Upper lobe of left lung (tissue), 6 donors: ENCODE data around the gene SEC14L6. TPM values are rescaled to one million over a fixed set of nuclear protein-coding genes. Genes with fewer than 3 reads are reported as not detected.

Source experiments
- ATAC-seq, 2 donors: fragments of 200-7000 bp; cut with Tn5 transposase; one replicate each; pipeline ENCODE4 v1.9.1; 2022; ENCODE audit warnings: mild to moderate bottlenecking in 2 of 2, moderate library complexity in 2 of 2; ENCODE audit not compliant: low FRiP score in 2 of 2
- DNase-seq, 2 donors: peaks; one replicate each; pipeline ENCODE4 v3.0.0-alpha.2; 2019 to 2020
- H3K27ac ChIP-seq, 4 donors: fragments of 200-600 bp; sonication (generic); one replicate each; pipeline ENCODE4 v1.5.1; 2016 to 2019
- H3K27me3 ChIP-seq, 4 donors: fragments of 200-600 bp; sonication (generic); one replicate each; pipeline ENCODE4 v1.5.1; 2017 to 2019
- H3K36me3 ChIP-seq, 4 donors: fragments of 200-600 bp; sonication (generic); one replicate each; pipeline ENCODE4 v1.5.1; 2016 to 2019
- H3K4me1 ChIP-seq, 4 donors: fragments of 200-600 bp; sonication (generic); one replicate each; pipeline ENCODE4 v1.5.1; 2018 to 2019
- H3K4me3 ChIP-seq, 4 donors: fragments of 200-600 bp; sonication (generic); one replicate each; pipeline ENCODE4 v1.5.1; 2017 to 2019; ENCODE audit warnings: mild to moderate bottlenecking in 2 of 4, moderate library complexity in 1 of 4
- H3K9me3 ChIP-seq, 4 donors: fragments of 200-600 bp; sonication (generic); one replicate each; pipeline ENCODE4 v1.5.1; 2018 to 2019
- EP300 ChIP-seq, 4 donors: sonication (generic); formaldehyde crosslinking; IDR thresholded peaks; one replicate each; pipeline ENCODE4 v1.5.1; 2017; ENCODE audit warnings: antibody characterized with exemption in 4 of 4, control low read depth in 2 of 4
- POLR2A ChIP-seq, 4 donors: fragments of 450-650 bp; IDR thresholded peaks; one replicate each; pipeline ENCODE4 v1.5.1; 2016 to 2017; ENCODE audit warnings: antibody characterized with exemption in 4 of 4, mild to moderate bottlenecking in 2 of 4
- POLR2AphosphoS5 ChIP-seq, 2 donors: sonication (generic); formaldehyde crosslinking; IDR thresholded peaks; one replicate each; pipeline ENCODE4 v1.5.1; 2017; ENCODE audit warnings: antibody characterized with exemption in 2 of 2
- WGBS, 2 donors: methylation state at CpG; one replicate each; pipeline ENCODE4 v1.1.5; 2017 to 2018; 5-methylcytosine and 5-hydroxymethylcytosine counted together
- total RNA-seq, 6 donors: library from RNA; depleted of rRNA in 4 of 6; stranded (reverse); fragments of >200 nt in 4 of 6; gene quantifications; one replicate each; pipeline versions ENCODE4 v1.1.0 to v1.2.1, GENCODE V29; 2016 to 2021
- TF ChIP-seq, protein P1 (sequence below), 6 experiments: fragments of 450-650 bp in 4 of 6; fragments of 200-600 bp in 2 of 6; sonication (generic) in 2 of 6; IDR thresholded peaks; one replicate each; pipeline ENCODE4 v1.5.1; 2016 to 2019; ENCODE audit warnings: antibody characterized with exemption in 6 of 6
- donor health status: DM: no; HTN: no; CAD: no; lungs with moderate emphysema.
- donor health status: DM: no; HTN: yes; CAD: no; lungs with severe emphysema.

The SEC14L6 gene
- total RNA-seq, 6 donors from 2014 or later = 11.4 to 41.3 (median 20.9) TPM

DNA sequence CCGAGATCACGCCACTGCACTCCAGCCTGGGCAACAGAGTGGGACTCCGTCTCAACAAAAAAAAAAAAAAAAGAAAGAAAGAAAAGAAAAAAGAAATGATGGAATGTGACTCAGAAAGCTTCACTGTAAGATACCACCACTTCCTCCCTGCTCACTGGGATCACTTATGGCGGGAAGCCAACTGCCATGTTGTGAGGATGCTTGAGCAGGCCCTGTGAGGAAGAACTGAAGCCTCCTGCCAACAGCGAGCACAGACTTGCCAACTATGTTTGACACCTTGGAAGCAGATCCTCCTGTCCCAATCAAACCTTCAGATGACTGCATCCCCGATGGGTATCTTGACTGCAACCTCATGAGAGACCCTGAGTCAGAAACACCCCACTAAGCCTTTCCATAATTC is 8.3 kb downstream of the SEC14L6 start:
- Histone ChIP-seq H3K9me3 (no peaks in the 10 kb centered on the region), H3K27me3 (peaks cover 0 to 4% (median 0%) of the 10 kb centered on the region in 4 donors), H3K27ac (no peak overlapping the region), H3K36me3 (no peaks in the 10 kb centered on the region), H3K4me3 (no peak overlapping the region), H3K4me1 (peaks cover 4 to 12% (median 6%) of the 10 kb centered on the region in 4 donors)
- TF ChIP-seq POLR2AphosphoS5 (IDR thresholded peaks at IDR 0.05) (no peak), EP300 (IDR thresholded peaks at IDR 0.05) (no peak), POLR2A (IDR thresholded peaks at IDR 0.05) (no peak)
- TF ChIP-seq, protein P1, sequence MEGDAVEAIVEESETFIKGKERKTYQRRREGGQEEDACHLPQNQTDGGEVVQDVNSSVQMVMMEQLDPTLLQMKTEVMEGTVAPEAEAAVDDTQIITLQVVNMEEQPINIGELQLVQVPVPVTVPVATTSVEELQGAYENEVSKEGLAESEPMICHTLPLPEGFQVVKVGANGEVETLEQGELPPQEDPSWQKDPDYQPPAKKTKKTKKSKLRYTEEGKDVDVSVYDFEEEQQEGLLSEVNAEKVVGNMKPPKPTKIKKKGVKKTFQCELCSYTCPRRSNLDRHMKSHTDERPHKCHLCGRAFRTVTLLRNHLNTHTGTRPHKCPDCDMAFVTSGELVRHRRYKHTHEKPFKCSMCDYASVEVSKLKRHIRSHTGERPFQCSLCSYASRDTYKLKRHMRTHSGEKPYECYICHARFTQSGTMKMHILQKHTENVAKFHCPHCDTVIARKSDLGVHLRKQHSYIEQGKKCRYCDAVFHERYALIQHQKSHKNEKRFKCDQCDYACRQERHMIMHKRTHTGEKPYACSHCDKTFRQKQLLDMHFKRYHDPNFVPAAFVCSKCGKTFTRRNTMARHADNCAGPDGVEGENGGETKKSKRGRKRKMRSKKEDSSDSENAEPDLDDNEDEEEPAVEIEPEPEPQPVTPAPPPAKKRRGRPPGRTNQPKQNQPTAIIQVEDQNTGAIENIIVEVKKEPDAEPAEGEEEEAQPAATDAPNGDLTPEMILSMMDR (IDR thresholded peaks at IDR 0.05) = no peak
- WGBS, 2 donors = 90 to 94% methylated on average over 6 of the region's 6 CpGs
- no peak for ATAC-seq
- no peak for DNase-seq

DNA sequence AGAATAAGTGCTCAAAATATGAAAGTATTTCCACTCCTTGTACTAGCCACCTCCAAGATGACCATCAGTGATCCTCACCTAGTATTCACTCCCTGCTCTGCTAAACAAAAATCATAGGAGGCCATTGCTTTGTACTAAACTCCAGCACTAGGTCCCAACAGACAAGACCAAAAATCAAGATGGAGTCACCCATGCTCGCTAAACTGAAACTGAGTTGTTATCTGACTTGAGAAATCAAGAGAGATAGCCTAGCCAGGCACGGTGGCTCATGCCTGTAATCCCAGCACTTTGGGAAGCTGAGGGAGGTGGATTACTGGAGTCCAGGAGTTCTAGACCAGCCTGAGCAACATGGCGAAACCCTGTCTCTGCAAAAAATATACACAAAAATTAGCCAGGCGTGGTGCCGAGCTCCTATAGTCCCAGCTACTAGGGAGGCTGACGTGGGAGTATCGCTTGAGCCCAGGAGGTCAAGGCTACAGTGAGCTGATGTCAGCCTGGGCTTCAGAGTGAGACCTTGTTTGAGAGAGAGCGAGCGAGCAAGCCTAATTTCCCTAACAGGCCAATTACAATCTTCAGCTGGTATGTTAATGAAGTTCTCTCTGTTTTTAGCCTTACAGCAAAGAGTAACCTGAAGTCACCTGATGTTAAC is 9.3 kb downstream of the SEC14L6 start:
- ATAC-seq = no peak

DNA sequence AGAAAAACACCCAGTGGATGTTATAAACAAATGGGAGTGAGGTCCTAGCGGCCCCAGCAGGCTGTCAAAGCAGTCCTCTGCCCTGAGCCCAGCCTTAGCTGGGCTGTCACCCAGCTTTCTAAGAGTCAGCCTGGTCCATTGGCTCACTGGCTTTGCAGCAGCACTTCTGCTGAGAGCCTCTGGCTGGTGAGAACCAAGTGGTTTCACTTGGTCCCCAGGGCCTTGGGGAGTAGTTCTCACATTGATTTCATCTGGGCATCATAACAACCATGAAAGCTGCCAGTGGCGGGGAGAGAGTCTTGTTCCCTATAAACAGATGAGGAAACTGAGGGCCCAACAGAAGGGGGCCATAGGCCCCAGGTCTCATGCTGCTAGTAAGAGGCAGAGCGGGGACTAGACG is 11.4 kb downstream of the SEC14L6 start:
- ATAC-seq = no peak
- H3K27ac ChIP-seq = no peak overlapping the region
- 84 to 90% methylated on average over 4 of the region's 4 CpGs for WGBS, 2 donors
- TF ChIP-seq POLR2A (IDR thresholded peaks at IDR 0.05) = no peak
- TF ChIP-seq, protein P1 (IDR thresholded peaks at IDR 0.05) = no peak
- TF ChIP-seq POLR2AphosphoS5 (IDR thresholded peaks at IDR 0.05) = no peak
- TF ChIP-seq EP300 (IDR thresholded peaks at IDR 0.05) = no peak
- no peak for DNase-seq
- peaks cover 0 to 4% (median 0%) of the 10 kb centered on the region in 4 donors for H3K27me3 ChIP-seq
- H3K36me3 ChIP-seq = no peaks in the 10 kb centered on the region
- H3K4me1 ChIP-seq = no peaks in the 10 kb centered on the region
- H3K4me3 ChIP-seq = no peak overlapping the region
- H3K9me3 ChIP-seq = no peaks in the 10 kb centered on the region

More for the DNA sequence above, 9.3 kb downstream of the SEC14L6 start:
- Histone ChIP-seq H3K27ac (no peak overlapping the region), H3K27me3 (peaks cover 0 to 4% (median 0%) of the 10 kb centered on the region in 4 donors), H3K4me3 (no peak overlapping the region), H3K36me3 (no peaks in the 10 kb centered on the region), H3K4me1 (peaks cover 0 to 6% (median under 1%) of the 10 kb centered on the region in 4 donors), H3K9me3 (no peaks in the 10 kb centered on the region)
- 86 to 92% methylated on average over 8 to 9 of the region's 9 CpGs for WGBS, 2 donors
- no peak for DNase-seq
- TF ChIP-seq EP300 (IDR thresholded peaks at IDR 0.05) (no peak), POLR2A (IDR thresholded peaks at IDR 0.05) (no peak), POLR2AphosphoS5 (IDR thresholded peaks at IDR 0.05) (no peak)
- TF ChIP-seq, protein P1 (IDR thresholded peaks at IDR 0.05) = no peak

DNA sequence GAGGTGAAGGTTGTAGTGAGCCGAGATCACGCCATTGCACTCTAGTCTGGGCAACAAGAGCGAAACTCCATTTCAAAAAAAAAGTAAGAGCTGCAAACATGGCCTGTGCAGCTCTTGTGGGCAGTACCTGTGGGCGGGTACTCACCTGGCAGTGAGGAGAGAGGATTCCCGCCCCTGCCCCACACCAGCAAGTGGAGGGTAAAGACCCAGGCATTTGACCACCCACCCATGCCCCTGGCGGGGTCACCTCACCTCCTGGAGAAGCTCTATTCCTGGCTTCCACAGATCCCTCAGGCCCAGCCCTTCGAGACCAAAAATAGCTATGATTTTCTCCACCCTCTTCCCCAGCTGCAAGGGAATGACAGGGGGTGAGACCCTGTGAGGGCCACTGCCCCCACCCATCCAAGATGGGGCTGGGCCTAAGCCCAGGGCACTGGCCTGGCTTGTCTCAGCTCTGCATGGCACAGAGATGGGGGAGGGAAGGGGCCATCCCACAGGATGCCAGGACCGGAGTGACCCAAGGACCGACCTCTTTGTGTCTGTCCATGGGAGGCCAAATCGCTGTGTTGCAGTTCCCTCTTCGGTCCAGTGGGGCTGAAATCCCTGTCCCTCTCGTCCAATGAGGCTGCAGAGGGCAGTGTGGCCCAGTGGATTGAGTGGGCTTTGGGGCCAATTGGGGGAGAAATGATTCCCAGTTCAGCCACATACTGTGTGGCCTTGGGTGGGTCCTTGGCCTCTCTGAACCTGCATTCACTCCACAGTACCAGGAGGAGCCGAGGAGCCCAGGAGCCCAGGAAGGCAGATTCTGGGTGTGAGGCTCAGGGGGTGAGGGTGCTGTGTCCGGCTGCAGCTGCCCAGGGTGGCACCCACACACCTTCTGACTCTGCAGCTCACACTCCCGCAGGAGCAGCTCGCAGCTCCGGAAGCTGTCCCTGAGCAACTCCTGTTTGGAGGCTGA is 14.6 kb downstream of the SEC14L6 start:
- H3K36me3 ChIP-seq = no peaks in the 10 kb centered on the region
- DNase-seq (no peak), ATAC-seq (no peak)
- no peak overlapping the region for H3K27ac ChIP-seq
- H3K4me1 ChIP-seq = no peaks in the 10 kb centered on the region
- no peaks in the 10 kb centered on the region for H3K27me3 ChIP-seq
- 81 to 88% methylated on average over 10 to 17 of the region's 17 CpGs for WGBS, 2 donors
- no peak overlapping the region for H3K4me3 ChIP-seq
- no peaks in the 10 kb centered on the region for H3K9me3 ChIP-seq
- TF ChIP-seq, protein P1 (IDR thresholded peaks at IDR 0.05) = no peak
- no peak for TF ChIP-seq EP300 (IDR thresholded peaks at IDR 0.05)
- no peak for TF ChIP-seq POLR2AphosphoS5 (IDR thresholded peaks at IDR 0.05)
- no peak for TF ChIP-seq POLR2A (IDR thresholded peaks at IDR 0.05)
